Stimulated activated CD4-positive, alpha-beta T cell treated with anti-CD3 and anti-CD28 coated beads, Interleukin-12 subunit alpha, Interleukin-12 subunit beta, amount 100 ng/mL, for 4 hours (primary cell): ENCODE results near the gene ROBO2.
"Not testable (repeated sequence)": the region's sequence is repeated elsewhere in the genome, so short reads cannot be mapped to it uniquely, and the experiment has no call there.

ENCODE experiments used
- DNase-seq: peaks from one replicate; pipeline ENCODE4 v3.0.0-alpha.2; 2020

The ROBO2 gene

DNA sequence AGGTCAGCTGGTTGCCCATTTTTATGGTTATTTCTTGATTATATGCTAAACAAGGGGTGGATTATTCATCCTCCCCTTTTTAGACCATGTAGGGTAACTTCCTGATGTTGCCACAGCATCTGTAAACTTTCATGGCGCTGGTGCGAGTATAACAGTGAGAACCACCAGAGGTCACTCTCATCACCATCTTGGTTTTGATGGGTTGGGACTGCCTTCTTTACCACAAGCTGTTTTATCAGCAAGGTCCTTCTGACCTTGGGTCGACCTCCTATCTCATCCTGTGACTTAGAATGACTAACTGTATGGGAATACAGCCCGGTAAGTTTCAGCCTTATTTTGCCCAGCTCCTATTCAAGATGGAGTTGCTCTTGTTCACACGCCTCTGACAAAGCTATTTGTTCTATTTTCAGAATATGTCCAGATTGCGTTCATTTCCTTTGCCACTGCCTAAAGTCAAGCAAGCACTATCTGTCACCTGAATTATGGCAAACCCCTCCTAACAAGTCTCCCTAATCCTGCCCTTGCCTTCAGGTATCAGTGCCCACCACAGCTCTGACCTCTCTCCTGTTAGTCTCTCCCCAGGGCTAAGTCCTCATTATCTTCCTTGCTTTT lies 308.5 kb downstream of the ROBO2 start:
- DNase-seq: no peak

DNA sequence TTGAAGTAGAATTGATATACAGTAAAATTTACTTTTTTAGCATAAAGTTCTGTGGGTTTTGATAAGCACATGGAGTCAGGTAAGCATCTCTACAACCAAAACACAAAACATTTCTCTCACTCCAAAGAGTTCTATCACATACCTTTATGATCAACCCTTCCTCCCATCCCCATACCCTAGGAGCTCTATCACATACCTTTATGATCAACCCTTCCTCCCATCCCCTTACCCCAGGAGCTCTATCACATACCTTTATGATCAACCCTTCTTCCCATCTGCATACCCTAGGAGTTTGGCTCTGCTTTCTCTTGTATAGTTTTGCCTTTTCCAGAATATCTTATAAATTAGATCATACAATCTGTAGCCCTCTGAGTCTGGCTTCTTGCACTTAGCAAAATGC lies 315.1 kb downstream of the ROBO2 start:
- DNase-seq: no peak

DNA sequence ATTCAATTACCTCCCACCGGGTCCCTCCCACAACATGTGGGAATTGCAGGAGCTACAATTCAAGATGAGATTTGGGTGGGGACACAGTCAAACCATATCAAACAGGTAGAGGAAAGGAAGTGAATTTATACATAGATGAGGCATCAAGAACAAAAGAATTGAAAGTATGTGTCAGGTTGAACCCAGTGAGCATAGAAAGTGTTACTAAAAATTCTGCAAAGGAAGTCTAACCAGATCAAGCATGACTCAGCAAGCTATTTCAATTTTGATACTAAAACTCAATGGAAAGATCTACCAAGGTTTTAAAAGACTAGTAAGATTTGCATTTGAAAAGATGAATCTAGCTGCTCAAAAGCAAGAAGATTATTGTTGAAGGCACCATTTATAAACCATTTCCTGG lies 323.0 kb downstream of the ROBO2 start:
- DNase-seq: no peak

DNA sequence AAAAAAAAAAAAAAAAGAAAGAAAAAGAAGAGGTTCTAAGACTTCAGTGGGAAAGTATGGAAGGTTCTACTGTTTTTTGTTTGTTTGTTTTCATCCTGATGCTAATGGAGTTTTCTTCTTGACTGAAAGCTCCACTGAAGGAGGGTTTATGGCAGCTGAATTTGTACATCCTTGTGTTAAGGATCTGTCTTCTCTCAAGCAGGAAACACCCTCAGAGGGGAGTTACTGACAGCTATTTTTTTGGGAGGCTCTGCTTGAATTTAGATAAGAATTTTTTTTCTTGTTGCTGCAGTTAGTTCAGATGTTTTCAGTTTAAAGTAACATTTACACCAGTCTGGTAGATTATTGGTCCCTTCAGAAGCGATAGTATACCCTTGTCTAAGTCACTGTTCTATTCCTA lies 325.3 kb downstream of the ROBO2 start:
- DNase-seq: no peak

DNA sequence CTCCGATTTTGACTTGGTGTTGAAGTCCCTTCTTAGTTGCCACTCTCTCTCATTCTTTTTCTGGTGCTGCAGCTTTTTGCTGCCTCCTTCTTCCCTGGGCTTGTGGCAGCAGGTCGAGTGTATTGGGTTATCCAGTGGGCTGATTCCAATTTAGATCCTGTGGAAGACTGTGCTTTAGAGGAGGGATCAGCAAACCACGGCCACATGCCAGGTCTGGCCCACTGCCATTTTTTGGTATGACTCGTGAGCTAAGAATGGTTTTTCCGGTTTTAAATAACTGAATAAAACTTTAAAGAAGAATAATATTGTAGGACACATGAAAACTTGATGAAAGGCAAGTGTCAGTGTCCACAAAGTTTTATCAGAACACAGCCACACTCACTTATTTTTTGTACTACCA lies 330.5 kb downstream of the ROBO2 start:
- DNase-seq: no peak

DNA sequence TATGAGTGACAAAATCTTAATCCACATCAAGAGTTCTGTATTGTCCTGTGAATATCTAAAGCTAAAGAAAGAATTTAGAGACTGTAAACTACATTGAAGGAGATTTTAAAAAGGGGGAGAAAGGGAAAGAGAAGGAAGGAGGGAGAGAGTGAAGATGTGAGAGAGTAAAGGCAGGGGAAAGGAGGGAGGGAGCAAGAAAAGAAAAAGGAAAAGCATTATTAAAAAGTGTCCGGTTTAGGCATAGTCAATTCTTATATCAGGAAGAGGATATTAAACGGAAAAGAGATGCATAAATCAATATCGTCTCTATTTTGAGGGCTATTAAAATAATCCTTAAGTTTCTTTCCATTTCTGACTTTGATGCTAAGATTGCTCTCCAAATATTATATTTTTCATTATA lies 332.1 kb downstream of the ROBO2 start:
- DNase-seq: no peak

DNA sequence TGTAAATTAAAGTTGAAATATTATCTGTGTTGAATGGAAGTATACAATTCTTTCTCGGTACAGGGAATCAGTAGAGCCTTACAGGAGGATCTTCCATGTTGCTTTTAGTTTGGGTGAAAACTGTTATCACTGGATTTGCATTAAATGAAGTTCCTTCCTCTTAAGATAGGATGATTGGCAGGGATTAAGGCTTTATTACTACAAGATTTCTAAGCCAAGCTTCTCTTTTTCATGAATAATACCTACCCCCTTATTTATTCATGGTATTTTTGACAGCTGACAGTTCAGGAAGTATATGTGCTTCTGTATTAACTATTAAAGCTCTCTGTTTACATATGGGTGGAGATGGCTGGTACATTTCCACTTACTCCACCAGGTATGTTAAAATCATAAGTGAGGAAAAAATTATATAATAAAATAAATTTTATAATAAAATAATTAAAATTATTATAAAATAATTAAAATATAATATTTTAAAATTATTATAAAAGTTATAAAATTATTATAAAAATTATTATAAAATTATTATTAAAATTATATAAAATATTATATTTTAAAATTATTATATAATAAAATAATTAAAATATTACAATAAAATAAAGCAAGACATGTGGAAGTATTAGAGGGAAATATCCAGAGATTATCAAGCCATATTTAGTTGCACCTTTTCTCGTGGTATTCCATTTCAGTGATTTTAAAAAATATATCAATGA lies 332.9 kb downstream of the ROBO2 start:
- no peak for DNase-seq

DNA sequence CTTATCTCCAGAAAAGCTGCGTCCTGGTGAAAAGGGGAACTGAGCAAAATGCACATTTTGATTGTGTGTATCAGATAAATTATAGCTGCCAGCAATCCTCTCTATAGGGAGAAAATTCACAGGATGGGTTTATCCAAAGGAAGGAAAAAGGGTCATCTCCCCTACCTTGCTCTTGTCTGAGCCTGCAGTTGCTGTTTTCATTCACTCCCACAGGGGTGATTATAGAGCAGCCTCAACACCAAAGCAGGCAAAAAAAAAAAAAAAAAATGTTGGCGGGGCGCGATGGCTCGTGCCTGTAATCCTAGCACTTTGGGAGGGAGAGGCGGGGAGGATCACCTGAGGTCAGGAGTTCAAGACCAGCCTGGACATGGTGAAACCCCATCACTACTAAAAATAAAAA lies 333.7 kb downstream of the ROBO2 start:
- DNase-seq: no peak

DNA sequence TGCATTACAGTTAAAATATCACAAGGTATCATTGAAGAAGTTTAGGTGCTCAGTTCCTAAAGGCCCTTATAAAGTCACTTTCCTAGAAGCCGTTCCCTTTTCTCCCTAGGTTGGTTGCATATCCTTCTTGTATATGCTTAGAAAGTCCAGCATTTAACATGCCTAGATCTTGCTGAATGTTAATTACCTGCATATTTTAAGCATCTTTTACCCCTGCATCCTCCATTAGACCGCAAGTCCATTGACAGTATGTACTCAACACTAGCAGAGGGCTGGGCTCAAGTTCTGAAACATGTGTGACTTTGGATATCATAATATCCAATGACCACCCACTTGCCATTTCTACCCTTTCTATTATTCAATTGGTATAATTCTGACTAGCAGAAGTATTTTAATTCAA lies 336.6 kb downstream of the ROBO2 start:
- no peak for DNase-seq

DNA sequence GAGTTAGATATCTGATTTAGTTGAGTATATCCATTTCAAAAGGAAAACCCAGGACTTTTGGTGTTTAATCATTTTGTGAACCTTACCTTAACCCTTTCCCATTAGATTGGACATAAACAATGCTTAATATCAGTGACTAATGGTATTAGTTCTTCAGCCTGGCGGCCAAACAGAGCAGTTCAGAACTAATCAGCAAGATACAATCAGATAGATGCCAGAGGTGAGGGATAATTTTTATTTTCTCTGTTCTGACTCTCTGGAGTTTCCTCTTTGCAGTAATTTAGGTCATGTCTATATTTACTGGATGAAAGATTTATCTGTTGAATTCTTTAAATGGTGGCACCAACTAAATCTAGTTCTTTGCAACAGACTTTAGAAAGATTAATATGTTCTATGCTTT lies 337.8 kb downstream of the ROBO2 start:
- no peak for DNase-seq

DNA sequence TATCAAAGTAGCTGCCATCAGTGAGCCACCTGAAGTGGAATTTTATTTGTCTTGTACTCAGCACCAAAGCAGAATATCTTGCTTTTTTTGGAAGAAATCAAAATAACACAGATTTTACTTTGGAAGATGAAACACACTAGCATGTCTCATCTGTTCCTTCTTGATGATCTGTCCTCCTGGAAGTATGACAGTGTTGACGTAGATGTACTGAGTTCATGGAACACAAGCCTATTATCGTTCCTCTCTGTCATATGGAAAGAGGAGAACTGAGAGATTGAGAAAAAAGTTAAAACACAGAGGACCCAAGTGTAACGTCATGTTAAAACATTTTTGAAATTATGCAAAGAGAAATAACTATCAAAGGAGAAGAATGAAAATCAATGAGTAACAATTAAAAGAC lies 340.2 kb downstream of the ROBO2 start:
- no peak for DNase-seq

DNA sequence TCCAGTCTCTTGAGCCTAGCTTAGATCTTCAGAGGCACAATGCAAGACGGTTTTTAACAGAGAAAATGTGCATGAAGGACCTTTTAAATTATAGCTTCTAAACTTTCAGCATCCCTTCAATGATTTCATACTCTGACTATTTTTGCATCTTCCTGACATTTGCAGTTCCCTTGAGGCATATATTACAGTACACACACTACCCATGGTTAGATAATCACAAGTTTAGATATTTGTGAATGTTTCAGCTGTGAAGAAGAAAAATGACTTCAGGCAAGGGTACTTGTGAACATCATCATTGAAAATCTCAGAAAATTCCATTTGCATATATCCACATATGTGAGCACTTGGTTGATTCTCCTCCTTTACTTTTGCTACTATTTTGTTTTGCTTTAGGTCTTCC lies 341.5 kb downstream of the ROBO2 start:
- DNase-seq: no peak

DNA sequence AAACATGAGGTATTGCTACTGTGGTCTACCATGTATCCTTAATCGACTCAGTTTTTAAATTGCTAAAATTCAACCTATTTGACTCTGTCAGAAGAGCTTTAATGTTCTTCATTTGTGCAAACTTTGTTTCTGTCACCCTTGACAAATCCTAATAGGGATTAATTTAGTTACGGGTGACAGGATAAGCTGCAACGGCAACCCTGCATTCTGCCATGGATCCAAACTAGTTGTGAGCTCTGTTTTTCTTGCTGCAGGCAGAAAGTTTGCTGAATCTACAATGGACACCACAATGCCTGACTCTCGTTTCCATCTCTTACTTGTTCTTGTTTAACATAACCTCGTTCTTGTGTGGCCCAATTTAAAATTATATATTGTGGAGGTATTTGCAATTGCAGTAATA lies 352.3 kb downstream of the ROBO2 start:
- no peak for DNase-seq

DNA sequence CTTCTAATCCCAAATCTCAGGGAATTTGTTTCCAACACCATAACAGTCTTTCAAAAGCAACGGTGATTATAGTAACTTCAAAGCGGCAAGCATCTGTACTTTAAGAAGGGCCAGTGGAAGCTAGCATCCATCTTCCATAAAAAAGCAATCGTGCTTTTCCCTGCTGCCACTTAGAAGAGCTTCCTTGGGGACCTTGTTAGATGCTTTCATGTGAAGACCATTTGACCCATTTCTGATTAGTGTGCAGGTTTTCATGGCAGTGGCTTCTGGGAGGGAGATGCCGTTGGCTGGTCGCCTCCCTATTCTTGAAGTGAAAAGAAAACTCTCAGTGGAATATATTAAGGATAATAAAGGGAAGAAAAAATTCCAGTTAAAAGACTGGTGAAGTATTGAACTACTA lies 354.1 kb downstream of the ROBO2 start:
- DNase-seq: no peak

DNA sequence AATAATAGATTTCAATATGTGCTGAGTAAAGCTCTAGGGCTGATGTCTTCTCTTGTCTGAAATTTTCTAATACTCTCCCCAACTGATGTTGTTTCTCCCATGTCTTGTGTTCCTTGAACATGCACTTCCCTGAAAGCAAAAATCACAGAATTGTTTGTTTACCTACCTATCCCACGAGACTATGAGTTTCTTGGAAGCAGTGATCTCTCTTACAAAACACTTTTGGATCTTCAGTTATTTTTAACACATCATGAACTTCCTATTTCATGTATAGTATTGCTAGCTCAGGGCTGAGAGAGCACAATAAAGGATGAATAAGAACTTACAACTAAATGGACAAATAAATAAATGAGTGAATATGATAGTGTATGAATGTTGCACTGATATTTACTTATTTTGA lies 365.0 kb downstream of the ROBO2 start:
- DNase-seq: no peak

DNA sequence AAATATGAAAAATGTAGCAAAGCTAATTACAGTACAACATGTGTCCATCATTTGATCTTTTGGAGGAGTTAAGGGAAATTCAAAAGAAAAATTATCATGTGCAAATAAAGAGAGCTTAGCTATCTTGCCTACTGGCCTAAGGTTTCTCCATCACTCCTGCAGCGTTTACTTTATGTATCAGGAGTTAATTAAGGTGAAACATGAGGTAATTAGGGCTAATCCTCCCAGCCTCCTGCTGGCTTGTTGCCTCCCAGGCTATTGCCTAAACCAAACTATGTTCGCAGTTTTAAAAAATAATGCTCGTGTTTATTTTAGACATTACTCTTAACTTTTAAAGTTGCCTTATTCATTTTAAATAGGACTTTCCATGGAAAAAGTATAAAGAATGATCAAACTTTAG lies 367.5 kb downstream of the ROBO2 start:
- DNase-seq: no peak

DNA sequence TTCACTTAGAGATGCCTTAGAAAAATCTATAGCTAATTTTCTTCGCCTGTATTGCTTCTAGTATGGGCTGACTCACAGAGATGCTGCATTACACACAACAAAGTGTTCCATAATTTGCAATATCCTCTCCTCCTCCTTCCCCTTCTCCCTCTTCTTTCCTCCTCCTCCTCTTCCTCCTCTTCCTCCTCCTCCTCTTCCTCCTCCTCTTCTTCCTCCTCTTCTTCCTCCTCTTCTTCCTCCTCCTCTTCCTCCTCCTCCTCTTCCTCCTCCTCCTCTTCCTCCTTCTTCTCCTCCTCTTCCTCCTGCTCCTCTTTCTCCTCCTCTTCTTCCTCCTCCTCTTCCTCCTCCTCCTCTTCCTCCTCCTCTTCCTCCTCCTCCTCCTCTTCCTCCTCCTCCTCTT lies 370.4 kb downstream of the ROBO2 start:
- not testable (repeated sequence) for DNase-seq

DNA sequence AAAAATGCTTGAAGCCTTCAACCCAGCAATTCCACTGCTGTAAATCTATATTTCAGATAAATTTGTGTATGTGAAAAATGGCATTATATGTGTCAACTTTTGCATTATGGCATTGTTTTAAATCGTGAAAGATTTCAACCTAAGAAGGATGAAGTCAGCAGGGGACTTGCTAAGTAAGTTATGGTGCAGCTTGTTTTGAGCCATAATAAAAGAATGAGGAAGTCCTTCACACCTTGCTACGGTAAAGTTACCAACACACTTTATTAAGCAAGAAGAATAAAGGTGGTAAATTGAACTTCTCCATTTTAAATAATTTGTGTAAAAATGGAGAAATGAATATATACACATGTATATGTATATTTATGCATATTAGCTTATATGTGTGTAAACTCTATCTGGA lies 371.4 kb downstream of the ROBO2 start:
- DNase-seq: no peak

DNA sequence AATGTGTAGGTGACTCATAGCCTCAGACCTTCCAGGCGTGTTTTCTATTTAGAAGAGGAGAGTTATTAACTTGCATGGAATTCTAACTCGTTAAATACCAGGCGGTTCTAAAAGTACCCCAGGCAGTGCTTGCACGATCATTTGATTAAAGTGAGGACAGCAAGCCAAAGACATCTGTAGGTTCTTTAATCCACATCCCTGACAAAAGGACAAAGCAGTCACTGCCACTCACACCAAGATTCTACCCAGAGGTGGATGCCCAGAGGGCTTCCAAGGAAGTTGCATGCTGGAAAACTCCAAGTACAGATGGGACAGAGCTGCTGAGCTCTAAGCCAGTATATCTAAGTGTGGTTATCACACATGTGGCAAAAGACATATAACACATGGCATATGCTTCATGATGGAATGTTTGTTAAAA lies 372.1 kb downstream of the ROBO2 start:
- DNase-seq: no peak

DNA sequence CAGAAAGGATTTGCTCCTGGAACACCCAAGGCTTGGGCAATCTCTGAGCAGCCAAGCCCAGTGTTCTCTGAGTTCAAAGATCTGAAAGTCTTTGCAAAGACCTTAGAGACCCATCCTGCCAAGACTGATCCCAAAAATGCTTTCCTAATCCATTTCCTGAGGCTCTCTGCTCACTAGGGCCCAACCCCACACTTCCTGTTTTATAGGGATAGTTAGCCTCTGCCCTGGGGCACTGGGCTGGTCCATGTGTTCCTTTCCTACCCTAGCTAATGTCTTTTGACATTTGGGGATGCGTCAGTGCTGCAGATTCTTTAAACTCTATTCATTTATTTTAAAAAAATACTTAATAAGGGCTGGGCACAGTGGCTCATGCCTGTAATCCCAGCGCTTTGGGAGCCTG lies 372.7 kb downstream of the ROBO2 start:
- no peak for DNase-seq

DNA sequence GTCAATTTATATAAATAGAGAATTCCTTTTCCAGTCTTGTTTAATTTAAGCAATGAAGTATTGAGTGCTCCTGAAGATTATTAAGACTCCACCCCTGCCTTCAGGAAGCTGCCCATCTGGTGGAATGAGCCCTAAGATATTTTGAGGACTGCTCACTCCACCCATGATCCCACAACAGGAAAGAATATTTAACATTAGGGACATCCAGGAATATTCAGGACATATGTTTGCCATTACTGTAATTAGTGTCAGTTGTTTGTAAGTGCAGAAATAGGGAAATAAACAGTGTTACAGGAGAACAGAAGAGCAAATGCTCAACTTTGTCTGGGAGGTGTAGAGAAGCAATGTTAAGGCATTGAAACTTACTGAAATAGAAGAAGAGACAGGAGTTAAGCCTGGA lies 375.0 kb downstream of the ROBO2 start:
- no peak for DNase-seq

DNA sequence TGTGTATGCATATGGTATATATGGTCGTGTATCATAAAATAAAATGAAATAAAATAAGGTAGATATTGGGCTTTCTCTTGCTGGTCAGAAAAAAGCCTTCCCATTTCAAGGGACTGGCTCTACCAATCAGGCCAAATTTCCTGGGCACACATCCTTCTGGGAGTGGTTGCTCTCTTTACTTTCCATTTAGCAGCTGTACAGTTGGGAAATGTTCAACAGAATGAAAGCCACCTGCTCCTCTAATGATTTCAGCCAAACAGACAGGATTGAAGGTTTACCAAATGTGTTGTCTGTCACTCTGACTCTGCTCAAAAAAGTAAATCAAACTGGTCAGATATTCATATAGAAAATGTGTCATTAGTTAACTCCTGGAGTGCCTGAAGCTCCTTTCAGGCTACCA lies 380.4 kb downstream of the ROBO2 start:
- no peak for DNase-seq

DNA sequence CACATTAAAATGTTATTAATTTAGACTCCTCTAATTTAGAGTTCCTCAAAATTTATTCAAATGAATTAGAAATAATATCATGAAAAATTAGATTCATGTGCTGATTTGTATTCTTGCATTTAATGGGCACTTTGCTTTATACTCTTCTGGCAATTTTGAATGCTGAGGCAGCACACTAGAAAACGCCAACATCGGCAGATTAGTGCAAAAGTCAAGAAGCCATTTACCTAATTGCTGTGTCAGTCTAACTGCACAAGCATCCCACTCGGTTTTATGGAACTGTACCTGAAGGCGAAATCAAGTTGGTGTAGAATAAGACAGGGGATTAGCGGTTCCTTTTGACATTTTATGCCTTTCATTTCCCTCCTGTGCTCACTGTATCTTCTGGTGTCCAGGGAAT lies 382.0 kb downstream of the ROBO2 start:
- no peak for DNase-seq

DNA sequence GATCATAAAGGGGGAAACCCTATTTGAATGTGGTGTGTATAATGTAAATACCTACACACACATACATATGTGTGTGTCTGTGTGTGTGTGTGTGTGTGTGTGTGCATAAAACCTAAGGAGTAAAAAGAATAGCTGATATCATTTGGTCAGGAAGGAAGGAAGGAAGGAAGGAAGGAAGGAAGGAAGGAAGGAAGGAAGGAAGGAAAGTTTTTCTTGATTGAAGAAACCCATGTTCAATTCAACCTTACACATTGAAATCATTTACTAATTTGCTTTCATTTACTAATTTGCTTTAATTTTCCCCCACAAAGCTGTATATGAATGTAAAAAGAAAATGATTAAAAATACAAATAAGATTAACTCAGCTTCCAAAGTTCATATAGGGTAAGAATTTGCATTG lies 386.6 kb downstream of the ROBO2 start:
- DNase-seq: no peak

DNA sequence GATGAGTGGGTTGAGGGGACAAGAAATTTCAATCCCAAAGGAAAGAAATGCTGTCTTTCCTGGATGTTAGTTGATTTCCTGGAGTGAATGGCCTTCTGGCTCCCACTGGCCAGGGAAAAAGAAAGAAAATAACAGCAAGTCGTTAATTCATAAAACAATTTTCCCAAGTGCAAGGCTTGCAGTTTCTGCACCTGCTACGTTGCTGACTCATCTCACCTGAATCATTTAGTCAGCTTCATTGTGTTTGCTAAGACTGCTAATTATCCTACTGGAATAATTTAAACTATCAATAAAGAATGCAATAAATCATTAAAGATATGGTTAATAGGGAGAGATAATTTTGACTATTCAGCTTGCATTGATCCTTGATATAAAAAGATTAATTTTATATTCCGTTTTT lies 387.6 kb downstream of the ROBO2 start:
- no peak for DNase-seq
